Forelimb muscle (tissue), 1 donor: ENCODE results near the gene TXNDC16. TPM values are rescaled to one million over a fixed set of nuclear protein-coding genes. Genes with fewer than 3 reads are reported as not detected.

Source experiments
- DNase-seq: peaks from one replicate; pipeline ENCODE4 v3.0.0-alpha.2; 2013; ENCODE audit warnings: low read depth
- polyA plus RNA-seq: library from polyadenylated mRNA; unstranded; fragments of 120-200 nt; gene quantifications from one replicate; pipeline ENCODE4 v1.2.1, GENCODE V29; 2013; ENCODE audit not compliant: insufficient read length

The TXNDC16 gene
- polyA plus RNA-seq, 1 donor, result 5.0 TPM

DNA sequence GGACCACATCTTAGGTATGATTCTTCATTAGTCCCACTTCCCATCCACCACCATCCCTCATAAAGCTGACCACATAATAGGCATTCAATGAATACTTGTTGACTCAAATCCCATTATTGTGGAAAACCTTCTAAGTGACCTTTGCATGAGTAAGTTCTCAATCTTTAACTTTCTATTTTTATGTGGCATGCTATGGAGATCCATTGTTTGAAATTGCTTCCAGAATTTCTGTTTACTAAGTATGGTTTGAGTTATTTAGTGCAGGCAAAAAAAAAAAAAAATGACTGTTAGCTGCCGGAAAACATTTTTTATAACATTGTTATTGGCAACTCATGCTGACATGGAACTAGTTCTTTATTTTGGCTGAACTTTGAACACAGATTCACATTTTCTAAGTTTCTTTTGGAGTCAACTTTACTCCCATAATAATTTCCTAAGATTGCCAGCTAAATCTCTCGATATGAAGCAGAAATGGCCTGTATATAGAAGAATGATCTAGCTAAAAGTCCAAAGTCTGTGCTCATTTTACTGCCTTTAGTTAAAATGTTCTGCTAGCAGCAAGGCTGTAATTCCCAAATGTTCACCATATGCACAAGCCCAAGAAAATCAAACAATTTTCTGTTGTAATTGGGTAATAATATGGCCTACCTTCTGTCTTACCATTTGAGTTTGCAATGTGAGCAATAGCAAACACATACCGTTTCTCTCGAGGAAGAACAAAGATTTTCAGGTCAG lies 160.3 kb downstream of the TXNDC16 start:
- peak; percentile 54 for DNase-seq

Other genes with a start within 250 kb of the TXNDC16 start
- gene PTGER2, start 238.2 kb downstream of the TXNDC16 start, polyA plus RNA-seq, result 0.72 TPM
- gene GPR137C, start 331 bp upstream of the TXNDC16 start, polyA plus RNA-seq, result 4.2 TPM
- 16.4 TPM for gene ERO1A, start 143.1 kb upstream of the TXNDC16 start, polyA plus RNA-seq
- gene PSMC6, start 154.7 kb upstream of the TXNDC16 start, polyA plus RNA-seq, result 103 TPM
- gene STYX, start 177.7 kb upstream of the TXNDC16 start, polyA plus RNA-seq, result 14.2 TPM
- 14.1 TPM for gene GNPNAT1, start 239.1 kb upstream of the TXNDC16 start, polyA plus RNA-seq